MM.1S (cell line): ENCODE results near the gene ARID2.

Experiments used
- EZH2 ChIP-seq: fragments of 300-600 bp; sonication (generic); optimal IDR thresholded peaks from 2 replicates; pipeline ENCODE3; 2017; ENCODE audit warnings: low read depth, mild to moderate bottlenecking, antibody characterized with exemption, low read length, mixed read lengths
- TF ChIP-seq, protein P1 (sequence below): fragments of 300-600 bp; sonication (generic); IDR thresholded peaks from 2 replicates; pipeline ENCODE4 v1.5.1; 2016; ENCODE audit warnings: antibody characterized with exemption, low read length, mixed read lengths

DNA sequence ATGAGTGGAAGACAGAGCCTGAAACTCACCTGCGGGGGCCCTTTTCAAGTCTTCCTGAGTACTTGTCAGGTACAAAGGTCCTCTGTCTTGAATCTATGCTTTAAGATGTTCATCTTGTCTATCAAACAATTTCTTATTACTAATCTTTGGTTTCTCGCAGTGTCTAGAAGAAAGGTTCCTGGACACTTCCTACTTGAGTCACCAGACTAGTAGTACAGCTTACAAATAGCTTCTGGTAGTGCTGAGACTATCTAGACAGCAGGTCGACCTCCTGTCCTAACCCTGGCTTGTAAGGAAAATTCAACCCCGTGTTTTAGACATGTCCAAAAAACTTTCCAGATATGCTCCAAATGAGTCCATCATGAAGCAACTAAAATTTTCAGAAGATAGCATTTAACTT, 11.2 kb upstream of the ARID2 start:
- TF ChIP-seq, protein P1, sequence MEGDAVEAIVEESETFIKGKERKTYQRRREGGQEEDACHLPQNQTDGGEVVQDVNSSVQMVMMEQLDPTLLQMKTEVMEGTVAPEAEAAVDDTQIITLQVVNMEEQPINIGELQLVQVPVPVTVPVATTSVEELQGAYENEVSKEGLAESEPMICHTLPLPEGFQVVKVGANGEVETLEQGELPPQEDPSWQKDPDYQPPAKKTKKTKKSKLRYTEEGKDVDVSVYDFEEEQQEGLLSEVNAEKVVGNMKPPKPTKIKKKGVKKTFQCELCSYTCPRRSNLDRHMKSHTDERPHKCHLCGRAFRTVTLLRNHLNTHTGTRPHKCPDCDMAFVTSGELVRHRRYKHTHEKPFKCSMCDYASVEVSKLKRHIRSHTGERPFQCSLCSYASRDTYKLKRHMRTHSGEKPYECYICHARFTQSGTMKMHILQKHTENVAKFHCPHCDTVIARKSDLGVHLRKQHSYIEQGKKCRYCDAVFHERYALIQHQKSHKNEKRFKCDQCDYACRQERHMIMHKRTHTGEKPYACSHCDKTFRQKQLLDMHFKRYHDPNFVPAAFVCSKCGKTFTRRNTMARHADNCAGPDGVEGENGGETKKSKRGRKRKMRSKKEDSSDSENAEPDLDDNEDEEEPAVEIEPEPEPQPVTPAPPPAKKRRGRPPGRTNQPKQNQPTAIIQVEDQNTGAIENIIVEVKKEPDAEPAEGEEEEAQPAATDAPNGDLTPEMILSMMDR, result no peak
- no peak for TF ChIP-seq EZH2
